Nephron progenitor cell (in vitro differentiated cells): ENCODE results near the gene TRIM29.
A peak's percentile ranks its signal among the peaks of the same experiment; 100 is the strongest.

ENCODE experiments used
- DNase-seq: peaks from one replicate; pipeline ENCODE4 v3.0.0; 2021
- H3K27ac Mint-ChIP-seq: 2 replicates; pipeline ENCODE4 v1.8.0; 2021; ENCODE audit warnings: mild to moderate bottlenecking, moderate library complexity, mixed read lengths
- H3K27me3 Mint-ChIP-seq: 2 replicates; pipeline ENCODE4 v1.8.0; 2021; ENCODE audit warnings: mild to moderate bottlenecking, low read depth, mixed read lengths; ENCODE audit not compliant: poor library complexity
- H3K36me3 Mint-ChIP-seq: 2 replicates; pipeline ENCODE4 v1.8.0; 2021; ENCODE audit warnings: low read depth, mixed read lengths
- H3K4me1 Mint-ChIP-seq: 2 replicates; pipeline ENCODE4 v1.8.0; 2021; ENCODE audit warnings: mixed read lengths
- H3K4me3 Mint-ChIP-seq: 2 replicates; pipeline ENCODE4 v1.8.0; 2021; ENCODE audit warnings: mild to moderate bottlenecking, moderate library complexity, mixed read lengths
- H3K9me3 Mint-ChIP-seq: 2 replicates; pipeline ENCODE4 v1.8.0; 2021; ENCODE audit warnings: mild to moderate bottlenecking, moderate library complexity, mixed read lengths
- CTCF ChIP-seq: fragments of 200-600 bp; sonication (generic); IDR thresholded peaks from 2 replicates; pipeline ENCODE4 v1.5.0; 2021; ENCODE audit warnings: antibody characterized with exemption

Gene TRIM29

GRCh38 chr11:120173019-120173705, 35.2 kb upstream of the TRIM29 start:
- no peak for DNase-seq
- no peak overlapping the region for H3K4me3 Mint-ChIP-seq
- peaks cover 53% of the 10 kb centered on the region for H3K27me3 Mint-ChIP-seq
- no peaks in the 10 kb centered on the region for H3K36me3 Mint-ChIP-seq
- no peaks in the 10 kb centered on the region for H3K9me3 Mint-ChIP-seq
- H3K27ac Mint-ChIP-seq: no peak overlapping the region
- peaks cover 21% of the 10 kb centered on the region for H3K4me1 Mint-ChIP-seq
- no peak for TF ChIP-seq CTCF

- H3K27ac Mint-ChIP-seq: no peak overlapping the region
- TF ChIP-seq CTCF: peak; percentile 76
- no peaks in the 10 kb centered on the region for H3K9me3 Mint-ChIP-seq
- no peak overlapping the region for H3K4me3 Mint-ChIP-seq
- H3K36me3 Mint-ChIP-seq: no peaks in the 10 kb centered on the region
- H3K27me3 Mint-ChIP-seq: peaks cover 61% of the 10 kb centered on the region
- H3K4me1 Mint-ChIP-seq: peaks cover 21% of the 10 kb centered on the region
- DNase-seq: peak; percentile 76
These were observed 34.4 kb upstream of the TRIM29 start for GRCh38 chr11:120172054-120172911.

- H3K36me3 Mint-ChIP-seq: no peaks in the 10 kb centered on the region
- peaks cover 9% of the 10 kb centered on the region for H3K9me3 Mint-ChIP-seq
- peaks cover 21% of the 10 kb centered on the region for H3K4me1 Mint-ChIP-seq
- DNase-seq: no peak
- H3K4me3 Mint-ChIP-seq: no peak overlapping the region
- H3K27me3 Mint-ChIP-seq: peaks cover 65% of the 10 kb centered on the region
- TF ChIP-seq CTCF: no peak
- H3K27ac Mint-ChIP-seq: no peak overlapping the region
These were observed 32.9 kb upstream of the TRIM29 start for GRCh38 chr11:120170741-120171261.

GRCh38 chr11:120169981-120170698, 32.2 kb upstream of the TRIM29 start:
- peaks cover 21% of the 10 kb centered on the region for H3K4me1 Mint-ChIP-seq
- DNase-seq: no peak
- H3K27ac Mint-ChIP-seq: no peak overlapping the region
- H3K36me3 Mint-ChIP-seq: no peaks in the 10 kb centered on the region
- no peak overlapping the region for H3K4me3 Mint-ChIP-seq
- peaks cover 67% of the 10 kb centered on the region for H3K27me3 Mint-ChIP-seq
- H3K9me3 Mint-ChIP-seq: peaks cover 16% of the 10 kb centered on the region
- no peak for TF ChIP-seq CTCF

GRCh38 chr11:120168960-120169681, 31.2 kb upstream of the TRIM29 start:
- H3K27me3 Mint-ChIP-seq: peaks cover 77% of the 10 kb centered on the region
- H3K4me1 Mint-ChIP-seq: peaks cover 18% of the 10 kb centered on the region

More at GRCh38 chr11:120168960-120169681, 31.2 kb upstream of the TRIM29 start:
- Mint-ChIP-seq H3K27ac (no peak overlapping the region), H3K9me3 (peaks cover 24% of the 10 kb centered on the region), H3K36me3 (no peaks in the 10 kb centered on the region), H3K4me3 (peak overlapping the region; percentile 82)
- DNase-seq: peak; percentile 89
- TF ChIP-seq CTCF: peak; percentile 91
